H1 (cell line): ENCODE results near the gene OGFOD3. TPM values are rescaled to one million over a fixed set of nuclear protein-coding genes. Genes with fewer than 3 reads are reported as not detected.

Experiments
- CTCF ChIA-PET: fragments of 300-600 bp; sonication (Branson Sonifier 250); formaldehyde crosslinking; loops from one replicate; lab custom pipeline; 2021; ENCODE audit not compliant: partially characterized antibody; lab: Charles Lee
- POLR2A ChIA-PET: fragments of 300-600 bp; sonication (Branson Sonifier 250); formaldehyde crosslinking; loops from one replicate; lab custom pipeline; 2021; ENCODE audit warnings: inconsistent platforms; ENCODE audit not compliant: partially characterized antibody; lab: Charles Lee
- DNase-seq, 2 experiments: peaks; one replicate each; pipeline versions ENCODE4 v3.0.0 to v3.0.0-alpha.2; 2010 to 2022; ENCODE audit warnings: low spot score in 2 of 2, low read depth in 1 of 2, mixed read lengths in 1 of 2
- FAIRE-seq: peaks from 2 replicates; lab custom pipeline; 2011; peaks lifted over from hg19 to GRCh38; lab: Jason Lieb, UNC
- H2AFZ ChIP-seq: 2 replicates; pipeline ENCODE4 v1.8.1; 2012; ENCODE audit warnings: low read length, inconsistent platforms
- H2AK5ac ChIP-seq: 2 replicates; pipeline ENCODE4 v1.6.1; 2013; ENCODE audit warnings: low read depth, low read length
- H2BK120ac ChIP-seq: replicated peaks from 2 replicates; pipeline ENCODE3; 2013; ENCODE audit warnings: low read depth, low read length, inconsistent platforms
- H2BK12ac ChIP-seq: 2 replicates; pipeline ENCODE4 v1.6.1; 2013; ENCODE audit warnings: low read depth, low read length
- H2BK15ac ChIP-seq: 2 replicates; pipeline ENCODE4 v1.6.1; 2013; ENCODE audit warnings: low read length
- H2BK20ac ChIP-seq: 2 replicates; pipeline ENCODE4 v1.6.1; 2013; ENCODE audit warnings: low read length
- H2BK5ac ChIP-seq: 2 replicates; pipeline ENCODE4 v1.6.1; 2013; ENCODE audit warnings: low read depth, low read length
- H3K14ac ChIP-seq: 2 replicates; pipeline ENCODE4 v1.6.1; 2013; ENCODE audit warnings: inconsistent platforms; ENCODE audit not compliant: insufficient read length
- H3K18ac ChIP-seq: 2 replicates; pipeline ENCODE4 v1.6.1; 2013; ENCODE audit warnings: low read length; ENCODE audit errors: extremely low read depth
- H3K23ac ChIP-seq: 2 replicates; pipeline ENCODE4 v1.6.1; 2013; ENCODE audit warnings: inconsistent platforms; ENCODE audit not compliant: insufficient read length
- H3K23me2 ChIP-seq: 2 replicates; pipeline ENCODE4 v1.6.1; 2013; ENCODE audit warnings: low read depth, low read length
- H3K27ac ChIP-seq: 2 replicates; pipeline ENCODE4 v1.6.1; 2011; ENCODE audit warnings: low read depth, low read length, inconsistent platforms
- H3K27me3 ChIP-seq, 4 experiments: replicated peaks in 1 of 4; 1 replicate in 1 of 4; 2 replicates in 3 of 4; pipeline versions ENCODE4 v1.6.1 to v1.8.1; 2011 to 2013; ENCODE audit warnings: low read length in 3 of 4, mild to moderate bottlenecking in 3 of 4, inconsistent platforms in 2 of 4, mixed read lengths in 2 of 4, moderate library complexity in 1 of 4; ENCODE audit not compliant: control insufficient read depth in 3 of 4, insufficient read depth in 3 of 4; ENCODE audit errors: extremely low read depth in 1 of 4
- H3K36me3 ChIP-seq, 4 experiments: 2 replicates each; pipeline versions ENCODE4 v1.6.1 to v1.8.1; 2011 to 2013; ENCODE audit warnings: mild to moderate bottlenecking in 4 of 4, low read length in 3 of 4, moderate library complexity in 2 of 4, control low read depth in 1 of 4, inconsistent platforms in 1 of 4; ENCODE audit not compliant: insufficient read depth in 4 of 4, control insufficient read depth in 2 of 4
- H3K4ac ChIP-seq: replicated peaks from 2 replicates; pipeline ENCODE3; 2013; ENCODE audit warnings: low read length, low read depth, mixed read lengths, inconsistent platforms; ENCODE audit not compliant: insufficient read length
- H3K4me1 ChIP-seq, 4 experiments: replicated peaks in 1 of 4; 1 replicate in 1 of 4; 2 replicates in 3 of 4; pipeline versions ENCODE4 v1.6.1 to v1.8.1; 2011 to 2013; ENCODE audit warnings: low read length in 3 of 4, inconsistent platforms in 2 of 4, mixed read lengths in 1 of 4; ENCODE audit not compliant: insufficient read depth in 4 of 4, control insufficient read depth in 3 of 4
- H3K4me2 ChIP-seq, 2 experiments: 2 replicates each; pipeline versions ENCODE4 v1.6.1 to v1.8.1; 2011 to 2013; ENCODE audit warnings: low read depth in 2 of 2, low read length in 2 of 2, control low read depth in 1 of 2, inconsistent platforms in 1 of 2, mild to moderate bottlenecking in 1 of 2; ENCODE audit not compliant: insufficient read depth in 1 of 2
- H3K4me3 ChIP-seq, 4 experiments: fragments of 200-600, 300-600 bp in 1 of 4; sonication (generic), shearing (Covaris generic), sonication (Bioruptor Twin) in 1 of 4; 2 replicates each; pipeline versions ENCODE4 v1.5.1 to v1.8.1; 2011 to 2016; ENCODE audit warnings: low read length in 4 of 4, low read depth in 3 of 4, control low read depth in 2 of 4, inconsistent platforms in 2 of 4, mild to moderate bottlenecking in 2 of 4, mixed read lengths in 1 of 4, moderate library complexity in 1 of 4; ENCODE audit not compliant: insufficient read depth in 2 of 4; ENCODE audit errors: extremely low read depth in 1 of 4
- H3K56ac ChIP-seq: replicated peaks from 2 replicates; pipeline ENCODE3; 2013; ENCODE audit warnings: low read depth, mild to moderate bottlenecking, mixed read lengths, low read length, inconsistent platforms; ENCODE audit not compliant: insufficient read length
- H3K79me1 ChIP-seq: 2 replicates; pipeline ENCODE4 v1.6.1; 2013; ENCODE audit warnings: low read depth, low read length, control low read depth
- H3K79me2 ChIP-seq, 2 experiments: 2 replicates each; pipeline versions ENCODE4 v1.6.1 to v1.8.1; 2012 to 2013; ENCODE audit warnings: low read length in 2 of 2, mild to moderate bottlenecking in 2 of 2, inconsistent platforms in 1 of 2; ENCODE audit not compliant: insufficient read depth in 2 of 2, control insufficient read depth in 1 of 2
- H3K9ac ChIP-seq, 4 experiments: replicated peaks in 1 of 4; 1 replicate in 1 of 4; 2 replicates in 3 of 4; pipeline versions ENCODE4 v1.6.1 to v1.8.1; 2011 to 2013; ENCODE audit warnings: low read depth in 3 of 4, low read length in 3 of 4, control low read depth in 2 of 4, mild to moderate bottlenecking in 2 of 4, moderate library complexity in 2 of 4, inconsistent platforms in 1 of 4; ENCODE audit errors: extremely low read depth in 1 of 4
- H3K9me3 ChIP-seq, 2 experiments: 2 replicates each; pipeline versions ENCODE4 v1.6.1 to v1.8.1; 2012 to 2013; ENCODE audit warnings: mild to moderate bottlenecking in 2 of 2, moderate library complexity in 2 of 2, control low read depth in 1 of 2, inconsistent platforms in 1 of 2, low read depth in 1 of 2, low read length in 1 of 2, mixed read lengths in 1 of 2; ENCODE audit not compliant: insufficient read depth in 2 of 2
- H4K20me1 ChIP-seq, 2 experiments: replicated peaks in 1 of 2; 2 replicates each; pipeline versions ENCODE3 to v1.8.1; 2011 to 2013; ENCODE audit warnings: inconsistent platforms in 2 of 2, low read length in 2 of 2, mild to moderate bottlenecking in 1 of 2; ENCODE audit not compliant: insufficient read depth in 2 of 2, control insufficient read depth in 1 of 2
- H4K5ac ChIP-seq: 2 replicates; pipeline ENCODE4 v1.6.1; 2013; ENCODE audit warnings: low read length, low read depth, mixed read lengths, inconsistent platforms; ENCODE audit not compliant: insufficient read length
- H4K8ac ChIP-seq: 2 replicates; pipeline ENCODE4 v1.8.0; 2013; ENCODE audit warnings: mild to moderate bottlenecking, moderate library complexity, low read length, inconsistent platforms; ENCODE audit not compliant: insufficient read depth; ENCODE audit errors: extremely low read depth
- H4K91ac ChIP-seq: replicated peaks from 2 replicates; pipeline ENCODE3; 2013; ENCODE audit warnings: low read length, mixed read lengths, inconsistent platforms; ENCODE audit not compliant: insufficient read length
- GABPA ChIP-seq: IDR thresholded peaks from 2 replicates; pipeline ENCODE4 v1.6.1; 2011; ENCODE audit warnings: mild to moderate bottlenecking, low read length, moderate library complexity, borderline replicate concordance; ENCODE audit not compliant: insufficient read depth
- KDM4A ChIP-seq: IDR thresholded peaks from one replicate; pipeline ENCODE4 v1.7.1; 2012; ENCODE audit warnings: low read depth, mild to moderate bottlenecking, moderate library complexity, low read length, inconsistent platforms; ENCODE audit not compliant: severe bottlenecking
- MAX ChIP-seq: IDR thresholded peaks from 2 replicates; pipeline ENCODE4 v1.6.1; 2012; ENCODE audit warnings: inconsistent platforms
- NANOG ChIP-seq: IDR thresholded peaks from 2 replicates; pipeline ENCODE4 v1.6.1; 2011; ENCODE audit warnings: low read length, low read depth, mild to moderate bottlenecking, inconsistent platforms; ENCODE audit not compliant: insufficient read depth, poor library complexity, severe bottlenecking
- RFX5 ChIP-seq: IDR thresholded peaks from 2 replicates; pipeline ENCODE4 v1.6.1; 2011; ENCODE audit warnings: low read depth, low read length, improper control_type of control experiment, borderline replicate concordance
- RNF2 ChIP-seq: fragments of 200-900, 300-1000 bp; sonication (generic); IDR thresholded peaks from 2 replicates; pipeline ENCODE4 v1.7.1; 2016; ENCODE audit warnings: borderline replicate concordance, low read depth, mild to moderate bottlenecking, antibody characterized with exemption, low read length; ENCODE audit not compliant: poor library complexity, severe bottlenecking; ENCODE audit errors: missing control alignments
- SAP30 ChIP-seq: fragments of 300-600 bp; sonication (generic); IDR thresholded peaks from 2 replicates; pipeline ENCODE4 v1.7.1; 2012; ENCODE audit warnings: low read length, moderate library complexity, mild to moderate bottlenecking, inconsistent platforms; ENCODE audit not compliant: insufficient read depth, insufficient replicate concordance
- TBP ChIP-seq: IDR thresholded peaks from 2 replicates; pipeline ENCODE4 v1.6.1; 2011; ENCODE audit warnings: low read depth, low read length, improper control_type of control experiment
- TCF12 ChIP-seq: IDR thresholded peaks from 2 replicates; pipeline ENCODE4 v1.6.1; 2011; ENCODE audit warnings: low read depth, mild to moderate bottlenecking, low read length
- ZNF274 ChIP-seq: IDR thresholded peaks from 2 replicates; pipeline ENCODE4 v1.7.0; 2012; ENCODE audit warnings: low read length, borderline replicate concordance; ENCODE audit errors: extremely low read depth
- WGBS, 2 experiments: shearing (Covaris generic) in 1 of 2; methylation state at CpG; one replicate each; pipeline versions ENCODE4 v1.1.6 to v1.1.7; 2013 to 2015; ENCODE audit warnings: low lambda C conversion rate in 2 of 2, mixed read lengths in 2 of 2, inconsistent platforms in 1 of 2, low coverage in 1 of 2, missing lambda C conversion rate in 1 of 2; ENCODE audit not compliant: insufficient replicate concordance in 2 of 2, insufficient coverage in 1 of 2, insufficient read length in 1 of 2; ENCODE audit errors: extremely low coverage in 1 of 2, missing lambda C conversion rate in 1 of 2; 5-methylcytosine and 5-hydroxymethylcytosine counted together
- polyA plus RNA-seq, 7 experiments: library from polyadenylated mRNA; depleted of rRNA in 3 of 7; stranded (reverse) in 5 of 7; unstranded in 2 of 7; fragments of >200 nt in 5 of 7; fragments of 200-250 nt in 2 of 7; gene quantifications; 1 replicate in 5 of 7; 2 replicates in 1 of 7; 4 replicates in 1 of 7; pipeline versions ENCODE4 v1.2.1 to v1.2.3, GENCODE V29; 2011 to 2013; ENCODE audit warnings: missing spikeins in 2 of 7, mixed read lengths in 2 of 7
- total RNA-seq: library from RNA; stranded (reverse); fragmentation: NEBNext Ultra II Directional; extraction: Animal tissue kit (Norgen Biotek cat#: 25700); gene quantifications from 2 replicates; pipeline ENCODE4 v1.2.1, GENCODE V29; 2021

The OGFOD3 gene
- total and polyA plus RNA-seq, 2 of the 8 experiments (the other 6 are each of a cell fraction or from before 2014, with no cell fraction given) = 21.1 to 21.8 TPM

GRCh38 chr17:82403662-82404660 is 14.4 kb downstream of the OGFOD3 start:
- H3K56ac ChIP-seq = no peak overlapping the region
- no peak overlapping the region for H3K18ac ChIP-seq
- no peak overlapping the region for H4K91ac ChIP-seq
- no peak overlapping the region for H2BK120ac ChIP-seq
- H2AFZ ChIP-seq = no peak overlapping the region
- no peak overlapping the region for H3K4me3 ChIP-seq
- H3K27me3 ChIP-seq = no peaks in the 10 kb centered on the region
- H3K36me3 ChIP-seq = peaks cover 0 to 11% (median 2%) of the 10 kb centered on the region in 4 experiments; a peak in 3 of 8 replicates
- no peaks in the 10 kb centered on the region for H3K79me2 ChIP-seq
- no peak overlapping the region for H4K8ac ChIP-seq
- H3K4me2 ChIP-seq = no peak overlapping the region
- TF ChIP-seq TCF12 = no peak
- TF ChIP-seq GABPA = no peak
- TF ChIP-seq ZNF274 = no peak
- no peak for TF ChIP-seq NANOG
- no peak for TF ChIP-seq SAP30
- no peak for TF ChIP-seq KDM4A
- TF ChIP-seq MAX = no peak
- no peak for TF ChIP-seq TBP
- TF ChIP-seq RNF2 = no peak
- no peak for TF ChIP-seq RFX5
- H3K79me1 ChIP-seq = no peaks in the 10 kb centered on the region
- H2BK5ac ChIP-seq = no peak overlapping the region
- CTCF ChIA-PET = no interaction called here
- no peak overlapping the region for H3K27ac ChIP-seq
- DNase-seq (no peak), FAIRE-seq (no peak)
- H4K5ac ChIP-seq = no peak overlapping the region
- H2AK5ac ChIP-seq = no peak overlapping the region
- peaks cover 1 to 4% of the 10 kb centered on the region in 2 experiments for H4K20me1 ChIP-seq
- no peak overlapping the region for H3K4ac ChIP-seq
- POLR2A ChIA-PET = no interaction called here
- H3K23ac ChIP-seq = no peak overlapping the region
- no peak overlapping the region for H2BK12ac ChIP-seq
- H3K9ac ChIP-seq = no peak overlapping the region
- no peaks in the 10 kb centered on the region for H3K9me3 ChIP-seq
- H2BK15ac ChIP-seq = no peak overlapping the region
- WGBS, 2 experiments = 94% methylated on average over 47 of the region's 67 CpGs; no CpG with 5 or more reads in 1 of the 2 experiments
- H2BK20ac ChIP-seq = no peak overlapping the region
- H3K23me2 ChIP-seq = no peaks in the 10 kb centered on the region
- no peak overlapping the region for H3K14ac ChIP-seq
- H3K4me1 ChIP-seq = no peaks in the 10 kb centered on the region
